Adipocyte (in vitro differentiated cells): ENCODE data around the gene THAP7.
"Not testable (repeated sequence)": the region's sequence is repeated elsewhere in the genome, so short reads cannot be mapped to it uniquely, and the experiment has no call there.

ENCODE experiments used
- DNase-seq: peaks from one replicate; pipeline ENCODE4 v3.0.0-alpha.2; 2015; ENCODE audit warnings: low read depth
- H3K27me3 ChIP-seq: replicated peaks from 2 replicates; pipeline ENCODE4 v1.7.0; 2013; ENCODE audit warnings: mild to moderate bottlenecking, low read length, moderate library complexity; ENCODE audit not compliant: control insufficient read depth, insufficient read depth
- H3K36me3 ChIP-seq: 2 replicates; pipeline ENCODE4 v1.7.0; 2013; ENCODE audit warnings: low read length, mild to moderate bottlenecking, moderate library complexity; ENCODE audit not compliant: control insufficient read depth, insufficient read depth, severe bottlenecking
- H3K4me1 ChIP-seq: 2 replicates; pipeline ENCODE4 v1.7.0; 2013; ENCODE audit warnings: mild to moderate bottlenecking, low read length, moderate library complexity; ENCODE audit not compliant: control insufficient read depth, insufficient read depth
- H3K4me3 ChIP-seq: 2 replicates; pipeline ENCODE4 v1.7.0; 2013; ENCODE audit warnings: mild to moderate bottlenecking, low read length, moderate library complexity
- H3K9ac ChIP-seq: 2 replicates; pipeline ENCODE4 v1.7.0; 2013; ENCODE audit warnings: mild to moderate bottlenecking, low read length, moderate library complexity
- H3K9me3 ChIP-seq: 2 replicates; pipeline ENCODE4 v1.7.0; 2013; ENCODE audit warnings: mild to moderate bottlenecking, low read length, moderate library complexity; ENCODE audit not compliant: control insufficient read depth

THAP7 gene

GRCh38 chr22:21001601-21002325 lies at the start of gene THAP7:
THAP7 (minus strand) TSS chr22:21002118; CDS start chr22:21001911, 207 bp downstream.
- H3K9me3 ChIP-seq = no peaks in the 10 kb centered on the region
- H3K36me3 ChIP-seq = peaks cover 26% of the 10 kb centered on the region
- peaks cover 28% of the 10 kb centered on the region for H3K4me1 ChIP-seq

GRCh38 chr22:21051145-21051830 lies 49.4 kb upstream of the THAP7 start:
- Histone ChIP-seq H3K27me3 (peaks cover 36% of the 10 kb centered on the region), H3K9ac (no peak overlapping the region), H3K36me3 (no peaks in the 10 kb centered on the region), H3K9me3 (no peaks in the 10 kb centered on the region), H3K4me1 (no peaks in the 10 kb centered on the region), H3K4me3 (no peak overlapping the region)
- DNase-seq = no peak

More at GRCh38 chr22:21001601-21002325, at the start of gene THAP7:
- peak; percentile 98 for DNase-seq
- Histone ChIP-seq H3K27me3 (no peaks in the 10 kb centered on the region), H3K4me3 (peak within 1 kb of the TSS; percentile 96), H3K9ac (peak within 1 kb of the TSS; percentile 99)

- H3K9ac ChIP-seq, H3K9me3 ChIP-seq, DNase-seq, H3K4me3 ChIP-seq, H3K36me3 ChIP-seq: not testable (repeated sequence)
- Histone ChIP-seq H3K27me3 (peaks cover 18% of the 10 kb centered on the region), H3K4me1 (peaks cover 16% of the 10 kb centered on the region)
These were observed 47.0 kb upstream of the THAP7 start for GRCh38 chr22:21048965-21049364.

GRCh38 chr22:21048448-21048847 lies 46.5 kb upstream of the THAP7 start:
- not testable (repeated sequence) for H3K9ac ChIP-seq, H3K36me3 ChIP-seq, DNase-seq, H3K4me3 ChIP-seq, H3K9me3 ChIP-seq
- Histone ChIP-seq H3K27me3 (peaks cover 14% of the 10 kb centered on the region), H3K4me1 (peaks cover 19% of the 10 kb centered on the region)

GRCh38 chr22:21047730-21048129 lies 45.8 kb upstream of the THAP7 start:
- Histone ChIP-seq H3K36me3 (no peaks in the 10 kb centered on the region), H3K4me1 (peaks cover 19% of the 10 kb centered on the region), H3K9ac (no peak overlapping the region), H3K9me3 (no peaks in the 10 kb centered on the region), H3K4me3 (no peak overlapping the region), H3K27me3 (peaks cover 11% of the 10 kb centered on the region)
- no peak for DNase-seq

GRCh38 chr22:21047035-21047661 lies 45.2 kb upstream of the THAP7 start:
- peaks cover 5% of the 10 kb centered on the region for H3K27me3 ChIP-seq
- H3K4me1 ChIP-seq = peaks cover 19% of the 10 kb centered on the region
- H3K4me3 ChIP-seq = no peak overlapping the region
- H3K36me3 ChIP-seq = no peaks in the 10 kb centered on the region
- no peak overlapping the region for H3K9ac ChIP-seq
- no peaks in the 10 kb centered on the region for H3K9me3 ChIP-seq
- DNase-seq = no peak

- Histone ChIP-seq H3K9me3 (no peaks in the 10 kb centered on the region), H3K36me3 (no peaks in the 10 kb centered on the region), H3K9ac (peak within 1 kb of the TSS; percentile 41), H3K27me3 (peaks cover 5% of the 10 kb centered on the region), H3K4me3 (peak within 1 kb of the TSS; percentile 68), H3K4me1 (peaks cover 19% of the 10 kb centered on the region)
- peak; percentile 95 for DNase-seq
These were observed 43.8 kb upstream of the THAP7 start, which contains the start of gene LRRC74B for GRCh38 chr22:21045585-21046294. LRRC74B (plus strand) TSS chr22:21045946; CDS start chr22:21045987, 41 bp downstream.

- Histone ChIP-seq H3K4me1 (peaks cover 19% of the 10 kb centered on the region), H3K9me3 (no peaks in the 10 kb centered on the region), H3K27me3 (peaks cover 5% of the 10 kb centered on the region), H3K4me3 (peak overlapping the region; percentile 68), H3K9ac (peak overlapping the region; percentile 20), H3K36me3 (no peaks in the 10 kb centered on the region)
- peak; percentile 60 for DNase-seq
These were observed 43.1 kb upstream of the THAP7 start for GRCh38 chr22:21044931-21045584.

- H3K27me3 ChIP-seq = peaks cover 5% of the 10 kb centered on the region
- H3K36me3 ChIP-seq = no peaks in the 10 kb centered on the region
- DNase-seq = no peak
- no peaks in the 10 kb centered on the region for H3K9me3 ChIP-seq
- no peak overlapping the region for H3K4me3 ChIP-seq
- no peak overlapping the region for H3K9ac ChIP-seq
- peaks cover 19% of the 10 kb centered on the region for H3K4me1 ChIP-seq
These were observed 42.1 kb upstream of the THAP7 start for GRCh38 chr22:21043860-21044535.
